ENCODE results near the gene MPDU1. TPM values are rescaled to one million over a fixed set of nuclear protein-coding genes. Genes with fewer than 3 reads are reported as not detected.

Gene MPDU1
- total RNA-seq, 2 experiments from 2014 or later, result 21.3 to 34.5 TPM

DNA sequence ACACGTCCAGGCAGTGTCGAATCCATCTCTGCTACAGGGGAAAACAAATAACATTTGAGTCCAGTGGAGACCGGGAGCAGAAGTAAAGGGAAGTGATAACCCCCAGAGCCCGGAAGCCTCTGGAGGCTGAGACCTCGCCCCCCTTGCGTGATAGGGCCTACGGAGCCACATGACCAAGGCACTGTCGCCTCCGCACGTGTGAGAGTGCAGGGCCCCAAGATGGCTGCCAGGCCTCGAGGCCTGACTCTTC, 11.4 kb upstream of the MPDU1 start:
- BruUV-seq (replicated peaks), result no TSS peak
- Histone ChIP-seq H2AFZ (ENCODE audit: low read length) (no peak overlapping the region), H3K4me3 (ENCODE audit: low read depth, low read length, poor library complexity, severe bottlenecking) (peak overlapping the region; percentile 99), H3K4me1 (ENCODE audit: insufficient read depth, low read length, poor library complexity, severe bottlenecking) (peaks cover 44% of the 10 kb centered on the region), H3K9me3 (ENCODE audit: low read length) (no peaks in the 10 kb centered on the region), H3K36me3 (ENCODE audit: insufficient read depth, low read length) (peaks cover 88% of the 10 kb centered on the region), H4K20me1 (ENCODE audit: insufficient read depth, low read length) (peaks cover 33% of the 10 kb centered on the region), H3K27ac (ENCODE audit: low read depth, low read length, poor library complexity, severe bottlenecking) (peak overlapping the region; percentile 60), H3K4me2 (ENCODE audit: low read length) (peak overlapping the region; percentile 97), H3K9me2 (ENCODE audit: insufficient read depth, low read length) (no peaks in the 10 kb centered on the region), H3K79me2 (ENCODE audit: insufficient read depth, low read depth, low read length) (peaks cover 46% of the 10 kb centered on the region)
- ChIA-PET POLR2A (interaction anchor here (1.0 kb wide), 1 partner anchor 11 kb away, joined by 3 read pairs; the partner anchor contains the start of gene MPDU1), CTCF (ENCODE audit: unreplicated experiment) (no interaction called here)
- DNase-seq (ENCODE audit: low spot score), result no peak
- TF ChIP-seq, protein P1, sequence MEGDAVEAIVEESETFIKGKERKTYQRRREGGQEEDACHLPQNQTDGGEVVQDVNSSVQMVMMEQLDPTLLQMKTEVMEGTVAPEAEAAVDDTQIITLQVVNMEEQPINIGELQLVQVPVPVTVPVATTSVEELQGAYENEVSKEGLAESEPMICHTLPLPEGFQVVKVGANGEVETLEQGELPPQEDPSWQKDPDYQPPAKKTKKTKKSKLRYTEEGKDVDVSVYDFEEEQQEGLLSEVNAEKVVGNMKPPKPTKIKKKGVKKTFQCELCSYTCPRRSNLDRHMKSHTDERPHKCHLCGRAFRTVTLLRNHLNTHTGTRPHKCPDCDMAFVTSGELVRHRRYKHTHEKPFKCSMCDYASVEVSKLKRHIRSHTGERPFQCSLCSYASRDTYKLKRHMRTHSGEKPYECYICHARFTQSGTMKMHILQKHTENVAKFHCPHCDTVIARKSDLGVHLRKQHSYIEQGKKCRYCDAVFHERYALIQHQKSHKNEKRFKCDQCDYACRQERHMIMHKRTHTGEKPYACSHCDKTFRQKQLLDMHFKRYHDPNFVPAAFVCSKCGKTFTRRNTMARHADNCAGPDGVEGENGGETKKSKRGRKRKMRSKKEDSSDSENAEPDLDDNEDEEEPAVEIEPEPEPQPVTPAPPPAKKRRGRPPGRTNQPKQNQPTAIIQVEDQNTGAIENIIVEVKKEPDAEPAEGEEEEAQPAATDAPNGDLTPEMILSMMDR (conservative IDR thresholded peaks at IDR 0.05; ENCODE audit: low read length), result no peak
- no peak for TF ChIP-seq EZH2phosphoT487 (IDR thresholded peaks at IDR 0.05; ENCODE audit: borderline replicate concordance, low read depth, low read length)
- intact Hi-C loops (cut with micrococcal nuclease; ENCODE audit: unreplicated experiment), result loop anchor here (1.0 to 5.0 kb wide), 4 partner anchors 11 to 330 kb away; partner anchors contain the start of genes GABARAP, SENP3, TP53 and WRAP53

DNA sequence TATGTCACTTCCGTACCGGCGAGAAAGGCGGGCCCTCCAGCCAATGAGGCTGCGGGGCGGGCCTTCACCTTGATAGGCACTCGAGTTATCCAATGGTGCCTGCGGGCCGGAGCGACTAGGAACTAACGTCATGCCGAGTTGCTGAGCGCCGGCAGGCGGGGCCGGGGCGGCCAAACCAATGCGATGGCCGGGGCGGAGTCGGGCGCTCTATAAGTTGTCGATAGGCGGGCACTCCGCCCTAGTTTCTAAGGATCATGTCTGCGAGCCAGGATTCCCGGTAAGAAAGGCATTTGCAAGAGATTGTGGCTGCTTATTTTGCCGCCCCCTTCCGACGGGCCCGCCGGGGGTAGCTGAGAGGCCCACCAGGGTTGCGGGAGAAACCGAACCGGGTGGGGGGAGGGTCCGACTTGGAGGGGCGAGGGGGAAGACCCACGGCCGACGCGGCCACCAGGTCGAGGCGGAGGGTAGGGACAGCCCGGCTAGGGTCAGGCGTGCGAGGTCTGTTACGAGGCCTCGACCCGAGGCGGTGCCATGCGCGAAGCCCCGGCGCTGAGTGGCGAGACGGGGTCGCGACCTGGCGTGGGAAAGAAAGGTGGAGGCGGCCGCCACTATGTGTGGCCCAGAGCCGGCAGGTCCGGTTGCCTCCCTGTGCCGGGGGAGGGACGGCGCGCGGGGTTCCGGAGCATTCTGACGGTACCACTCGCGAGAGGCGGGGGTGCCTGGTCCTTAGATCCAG, 10.9 kb upstream of the MPDU1 start:
- TF ChIP-seq, protein P1 (conservative IDR thresholded peaks at IDR 0.05; ENCODE audit: low read length), result no peak
- no peak for TF ChIP-seq EZH2phosphoT487 (IDR thresholded peaks at IDR 0.05; ENCODE audit: borderline replicate concordance, low read depth, low read length)
- no TSS peak for BruUV-seq (replicated peaks)
- H3K9me3 ChIP-seq (ENCODE audit: low read length), result no peaks in the 10 kb centered on the region
- peak; percentile 99 for DNase-seq (ENCODE audit: low spot score)
- peak overlapping the region; percentile 94 for H3K27ac ChIP-seq (ENCODE audit: low read depth, low read length, poor library complexity, severe bottlenecking)
- H3K4me3 ChIP-seq (ENCODE audit: low read depth, low read length, poor library complexity, severe bottlenecking), result peak overlapping the region; percentile 99
- CTCF ChIA-PET (ENCODE audit: unreplicated experiment), result no interaction called here
- peak overlapping the region; percentile 88 for H3K4me2 ChIP-seq (ENCODE audit: low read length)
- POLR2A ChIA-PET, result interaction anchor here (1.0 kb wide), 1 partner anchor 11 kb away, joined by 3 read pairs; the partner anchor contains the start of gene MPDU1
- H3K4me1 ChIP-seq (ENCODE audit: insufficient read depth, low read length, poor library complexity, severe bottlenecking), result peaks cover 49% of the 10 kb centered on the region
- H4K20me1 ChIP-seq (ENCODE audit: insufficient read depth, low read length), result peaks cover 33% of the 10 kb centered on the region
- intact Hi-C loops (cut with micrococcal nuclease; ENCODE audit: unreplicated experiment), result loop anchor here (1.0 to 5.0 kb wide), 5 partner anchors 11 to 330 kb away; partner anchors contain the start of genes FXR2, GABARAP, SENP3 and TP53
- no peak overlapping the region for H2AFZ ChIP-seq (ENCODE audit: low read length)
- H3K79me2 ChIP-seq (ENCODE audit: insufficient read depth, low read depth, low read length), result peaks cover 46% of the 10 kb centered on the region
- H3K9me2 ChIP-seq (ENCODE audit: insufficient read depth, low read length), result no peaks in the 10 kb centered on the region
- peaks cover 88% of the 10 kb centered on the region for H3K36me3 ChIP-seq (ENCODE audit: insufficient read depth, low read length)
